ENCODE data around the gene TMEM143.

DNA sequence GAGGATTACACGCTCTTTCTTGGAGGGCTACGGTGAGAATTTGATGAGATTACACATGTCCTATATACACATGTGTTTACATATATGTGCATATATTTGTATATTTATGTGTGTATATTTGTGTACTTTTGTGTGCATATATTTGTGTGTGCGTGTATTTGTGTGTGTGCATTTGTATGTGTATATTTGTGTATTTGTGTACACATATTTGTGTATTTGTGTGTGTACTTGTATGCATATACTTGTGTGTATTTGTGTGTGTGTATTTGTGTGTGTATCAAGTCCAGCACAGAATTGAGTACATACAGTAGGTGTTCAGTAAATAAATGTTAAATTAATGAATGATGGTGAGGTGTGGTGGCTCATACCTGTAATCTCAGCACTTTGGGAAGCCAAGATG lies 1.8 kb downstream of the TMEM143 start:
- no peak for TF ChIP-seq CBFB (IDR thresholded peaks at IDR 0.05; ENCODE audit: low read depth)
- TF ChIP-seq USF2 (IDR thresholded peaks at IDR 0.05; ENCODE audit: borderline replicate concordance, low read depth, low read length): no peak
- no peak for TF ChIP-seq RUNX3 (IDR thresholded peaks at IDR 0.05; ENCODE audit: low read length)
- TF ChIP-seq, protein P1, sequence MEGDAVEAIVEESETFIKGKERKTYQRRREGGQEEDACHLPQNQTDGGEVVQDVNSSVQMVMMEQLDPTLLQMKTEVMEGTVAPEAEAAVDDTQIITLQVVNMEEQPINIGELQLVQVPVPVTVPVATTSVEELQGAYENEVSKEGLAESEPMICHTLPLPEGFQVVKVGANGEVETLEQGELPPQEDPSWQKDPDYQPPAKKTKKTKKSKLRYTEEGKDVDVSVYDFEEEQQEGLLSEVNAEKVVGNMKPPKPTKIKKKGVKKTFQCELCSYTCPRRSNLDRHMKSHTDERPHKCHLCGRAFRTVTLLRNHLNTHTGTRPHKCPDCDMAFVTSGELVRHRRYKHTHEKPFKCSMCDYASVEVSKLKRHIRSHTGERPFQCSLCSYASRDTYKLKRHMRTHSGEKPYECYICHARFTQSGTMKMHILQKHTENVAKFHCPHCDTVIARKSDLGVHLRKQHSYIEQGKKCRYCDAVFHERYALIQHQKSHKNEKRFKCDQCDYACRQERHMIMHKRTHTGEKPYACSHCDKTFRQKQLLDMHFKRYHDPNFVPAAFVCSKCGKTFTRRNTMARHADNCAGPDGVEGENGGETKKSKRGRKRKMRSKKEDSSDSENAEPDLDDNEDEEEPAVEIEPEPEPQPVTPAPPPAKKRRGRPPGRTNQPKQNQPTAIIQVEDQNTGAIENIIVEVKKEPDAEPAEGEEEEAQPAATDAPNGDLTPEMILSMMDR (IDR thresholded peaks at IDR 0.05 in 2 of 3, conservative IDR thresholded peaks at IDR 0.05 in 1 of 3; ENCODE audit: control insufficient read depth in 2 of 3, extremely low read depth in 1 of 3, insufficient read depth in 1 of 3, low read depth in 3 of 3, low read length in 3 of 3): no peak
- TF ChIP-seq NRF1 (conservative IDR thresholded peaks at IDR 0.05; ENCODE audit: low read depth, low read length): no peak

All from GM12878 (cell line).